HepG2 (cell line): ENCODE results near the gene PCIF1. TPM values are rescaled to one million over a fixed set of nuclear protein-coding genes. Genes with fewer than 3 reads are reported as not detected.
A peak's percentile ranks its signal among the peaks of the same experiment; 100 is the strongest.

Source experiments
- ADNP ChIP-seq: sonication (generic); formaldehyde crosslinking; IDR thresholded peaks from 2 replicates; pipeline ENCODE4 v1.4.0; 2020; ENCODE audit warnings: missing genetic modification reagents
- ARID2 ChIP-seq: sonication (generic); formaldehyde crosslinking; IDR thresholded peaks from 2 replicates; pipeline ENCODE4 v1.8.1; 2022; ENCODE audit warnings: mild to moderate bottlenecking, missing genetic modification reagents, borderline replicate concordance
- CBX1 ChIP-seq: IDR thresholded peaks from one replicate; pipeline ENCODE4 v1.6.1; 2016; ENCODE audit warnings: antibody characterized with exemption, low read depth
- CREB3 ChIP-seq: sonication (generic); formaldehyde crosslinking; IDR thresholded peaks from 2 replicates; pipeline ENCODE4 v1.5.0; 2020; ENCODE audit warnings: missing genetic modification reagents
- DR1 ChIP-seq: sonication (generic); formaldehyde crosslinking; IDR thresholded peaks from 2 replicates; pipeline ENCODE4 v1.8.0; 2021; ENCODE audit warnings: mild to moderate bottlenecking, missing genetic modification reagents, inconsistent platforms
- GPBP1L1 ChIP-seq: sonication (generic); formaldehyde crosslinking; IDR thresholded peaks from 2 replicates; pipeline ENCODE4 v1.5.0; 2020; ENCODE audit warnings: mild to moderate bottlenecking, missing genetic modification reagents
- HES4 ChIP-seq: sonication (generic); formaldehyde crosslinking; IDR thresholded peaks from 2 replicates; pipeline ENCODE4 v1.9.0; 2021; ENCODE audit warnings: mild to moderate bottlenecking, missing genetic modification reagents, borderline replicate concordance
- IKZF4 ChIP-seq: sonication (generic); formaldehyde crosslinking; IDR thresholded peaks from 2 replicates; pipeline ENCODE4 v1.5.1; 2020; ENCODE audit warnings: borderline replicate concordance, mild to moderate bottlenecking, low read depth, missing genetic modification reagents; ENCODE audit errors: not compliant biosample characterization
- KLF6 ChIP-seq: IDR thresholded peaks from 2 replicates; pipeline ENCODE4 v1.8.0; 2016; ENCODE audit warnings: missing biosample characterization, missing genetic modification reagents
- MTA1 ChIP-seq: sonication (generic); formaldehyde crosslinking; IDR thresholded peaks from 2 replicates; pipeline ENCODE4 v1.4.0; 2020; ENCODE audit warnings: missing genetic modification reagents, mild to moderate bottlenecking, borderline replicate concordance
- PATZ1 ChIP-seq: sonication (generic); formaldehyde crosslinking; IDR thresholded peaks from 2 replicates; pipeline ENCODE4 v1.4.0; 2020; ENCODE audit warnings: missing genetic modification reagents
- PLRG1 ChIP-seq: fragments of 450-650 bp; conservative IDR thresholded peaks from 2 replicates; pipeline ENCODE4 v1.6.1; 2016
- RXRB ChIP-seq: IDR thresholded peaks from 2 replicates; pipeline ENCODE4 v1.6.1; 2016; ENCODE audit warnings: borderline replicate concordance, missing genetic modification reagents, missing compliant biosample characterization
- SP2 ChIP-seq: sonication (generic); formaldehyde crosslinking; IDR thresholded peaks from 2 replicates; pipeline ENCODE4 v1.5.1; 2020; ENCODE audit warnings: mild to moderate bottlenecking, missing genetic modification reagents
- SPEN ChIP-seq: sonication (generic); formaldehyde crosslinking; IDR thresholded peaks from 2 replicates; pipeline ENCODE4 v1.5.1; 2020; ENCODE audit warnings: low read depth, mild to moderate bottlenecking, missing genetic modification reagents
- XBP1 ChIP-seq: sonication (generic); formaldehyde crosslinking; IDR thresholded peaks from 2 replicates; pipeline ENCODE4 v1.5.0; 2020; ENCODE audit warnings: missing genetic modification reagents
- ZBTB44 ChIP-seq: sonication (generic); formaldehyde crosslinking; IDR thresholded peaks from 2 replicates; pipeline ENCODE4 v1.4.0; 2020; ENCODE audit warnings: missing genetic modification reagents
- ZFAT ChIP-seq: sonication (generic); formaldehyde crosslinking; conservative IDR thresholded peaks from 2 replicates; pipeline ENCODE4 v1.8.1; 2023; ENCODE audit warnings: missing genetic modification reagents, inconsistent platforms
- ZNF12 ChIP-seq: sonication (generic); formaldehyde crosslinking; IDR thresholded peaks from 2 replicates; pipeline ENCODE4 v1.5.0; 2020; ENCODE audit warnings: missing genetic modification reagents
- ZNF20 ChIP-seq: sonication (generic); formaldehyde crosslinking; IDR thresholded peaks from 2 replicates; pipeline ENCODE4 v1.4.0; 2020; ENCODE audit warnings: mild to moderate bottlenecking, moderate library complexity, missing genetic modification reagents
- ZNF274 ChIP-seq: sonication (generic); formaldehyde crosslinking; IDR thresholded peaks from 2 replicates; pipeline ENCODE4 v1.5.1; 2020; ENCODE audit warnings: mild to moderate bottlenecking, missing genetic modification reagents
- ZNF619 ChIP-seq: sonication (generic); formaldehyde crosslinking; IDR thresholded peaks from 2 replicates; pipeline ENCODE4 v1.4.0; 2020; ENCODE audit warnings: mild to moderate bottlenecking, missing genetic modification reagents
- polyA plus RNA-seq, 8 experiments: library from polyadenylated mRNA; depleted of rRNA in 3 of 8; stranded (reverse) in 7 of 8; unstranded in 1 of 8; fragments of >200 nt; fragmentation: Illumina TruSeq in 4 of 8; extraction: Trizol in 4 of 8; gene quantifications; 2 replicates each; pipeline versions ENCODE4 v1.2.1 to v1.2.3, GENCODE V29; 2011 to 2016; ENCODE audit warnings: low read depth in 4 of 8, missing spikeins in 1 of 8, mixed read lengths in 1 of 8; ENCODE audit not compliant: insufficient read depth in 1 of 8
- total RNA-seq, 5 experiments: library from RNA; depleted of rRNA; stranded (reverse); fragments of >200 nt; fragmentation: Illumina TruSeq; extraction: Trizol; gene quantifications; 2 replicates each; pipeline ENCODE4 v1.2.3, GENCODE V29; 2016; ENCODE audit warnings: low read depth in 1 of 5

PCIF1 gene
- total and polyA plus RNA-seq, 2 of the 13 experiments (the other 11 are each of a cell fraction or from before 2014, with no cell fraction given) = 20.9 to 24.4 TPM

- TF ChIP-seq RXRB (CRISPR knock-in tag) (peak; percentile 73), PLRG1 (no peak), PATZ1 (CRISPR knock-in tag) (peak; percentile 99), GPBP1L1 (CRISPR knock-in tag) (no peak), MTA1 (peak; percentile 85; the same call in 1 of the 2 replicates), ZNF274 (CRISPR knock-in tag) (peak; percentile 17; the same call in 1 of the 2 replicates), ADNP (CRISPR knock-in tag) (no peak), ZNF619 (no peak; the same call in 1 of the 2 replicates), KLF6 (peak; percentile 40; the same call in 1 of the 2 replicates), ZFAT (CRISPR knock-in tag) (no peak), IKZF4 (CRISPR knock-in tag) (peak; percentile 82), SPEN (CRISPR knock-in tag) (peak; percentile 97), CREB3 (CRISPR knock-in tag) (no peak; the same call in 1 of the 2 replicates), ZBTB44 (CRISPR knock-in tag) (peak; percentile 81), DR1 (CRISPR knock-in tag) (peak; percentile 96), ARID2 (CRISPR knock-in tag) (no peak; the same call in 1 of the 2 replicates), CBX1 (peak; percentile 68), ZNF12 (peak; percentile 61; the same call in 1 of the 2 replicates), SP2 (CRISPR knock-in tag) (peak; percentile 62), XBP1 (CRISPR knock-in tag) (no peak; the same call in 1 of the 2 replicates), ZNF20 (CRISPR knock-in tag) (peak; percentile 89; the same call in 1 of the 2 replicates), HES4 (CRISPR knock-in tag) (0 out of 2 replicates have a peak, but pooled peaks have one; percentile 47)
Measured at GRCh38 chr20:45971675-45972499, 37.4 kb downstream of the PCIF1 start, which contains the start of gene ZNF335 (continued).
